CD4-positive, alpha-beta memory T cell (primary cell): Measurements from ENCODE around the gene CACNA1C. TPM values are rescaled to one million over a fixed set of nuclear protein-coding genes. Genes with fewer than 3 reads are reported as not detected.

Experiments used
- CTCF ChIA-PET: fragments of 350-600 bp; sonication (Branson Sonifier 250); formaldehyde crosslinking; loops from one replicate; lab custom pipeline; 2021; ENCODE audit warnings: inconsistent platforms; ENCODE audit not compliant: partially characterized antibody; lab: Charles Lee
- POLR2A ChIA-PET: fragments of 350-600 bp; sonication (Branson Sonifier 250); formaldehyde crosslinking; loops from one replicate; lab custom pipeline; 2021; ENCODE audit not compliant: partially characterized antibody; lab: Charles Lee
- DNase-seq, 5 donors: peaks; one replicate each; pipeline versions ENCODE4 v3.0.0 to v3.0.0-alpha.2; 2020 to 2022; ENCODE audit warnings: mixed read lengths in 1 of 5
- H3K27ac ChIP-seq: one replicate; pipeline ENCODE4 v1.7.0; 2013; ENCODE audit warnings: low read depth, low read length
- H3K27me3 ChIP-seq: 2 replicates; pipeline ENCODE4 v1.7.0; 2013; ENCODE audit warnings: mild to moderate bottlenecking, low read length, moderate library complexity; ENCODE audit not compliant: insufficient read depth
- H3K36me3 ChIP-seq: 2 replicates; pipeline ENCODE4 v1.7.0; 2013; ENCODE audit warnings: mild to moderate bottlenecking, low read length, moderate library complexity; ENCODE audit not compliant: insufficient read depth
- H3K4me1 ChIP-seq: 2 replicates; pipeline ENCODE4 v1.7.0; 2013; ENCODE audit warnings: mild to moderate bottlenecking, low read length, moderate library complexity; ENCODE audit not compliant: insufficient read depth
- H3K4me3 ChIP-seq, 2 donors: one replicate each; pipeline ENCODE4 v1.7.0; 2013; ENCODE audit warnings: low read length in 2 of 2, mild to moderate bottlenecking in 1 of 2
- H3K9me3 ChIP-seq, 2 donors: one replicate each; pipeline ENCODE4 v1.7.0; 2013; ENCODE audit warnings: low read length in 2 of 2, control low read depth in 1 of 2; ENCODE audit not compliant: control insufficient read depth in 1 of 2
- H3K27ac Mint-ChIP-seq, 7 donors: one replicate each; pipeline ENCODE4 v1.8.0; 2020 to 2021; ENCODE audit warnings: mixed read lengths in 7 of 7, mild to moderate bottlenecking in 6 of 7, inconsistent platforms in 3 of 7, moderate library complexity in 3 of 7
- H3K27me3 Mint-ChIP-seq, 2 donors: one replicate each; pipeline ENCODE4 v1.8.0; 2020 to 2021; ENCODE audit warnings: mixed read lengths in 2 of 2
- H3K36me3 Mint-ChIP-seq, 2 donors: one replicate each; pipeline ENCODE4 v1.8.0; 2020 to 2021; ENCODE audit warnings: mixed read lengths in 2 of 2, inconsistent platforms in 1 of 2, mild to moderate bottlenecking in 1 of 2
- H3K4me1 Mint-ChIP-seq, 4 donors: one replicate each; pipeline ENCODE4 v1.8.0; 2020 to 2021; ENCODE audit warnings: mixed read lengths in 4 of 4, mild to moderate bottlenecking in 1 of 4
- H3K4me3 Mint-ChIP-seq, 8 donors: one replicate each; pipeline ENCODE4 v1.8.0; 2020 to 2021; ENCODE audit warnings: mixed read lengths in 8 of 8, mild to moderate bottlenecking in 7 of 8, moderate library complexity in 6 of 8, inconsistent platforms in 3 of 8
- H3K9me3 Mint-ChIP-seq, 8 donors: one replicate each; pipeline ENCODE4 v1.8.0; 2020 to 2021; ENCODE audit warnings: mixed read lengths in 8 of 8, mild to moderate bottlenecking in 5 of 8, inconsistent platforms in 3 of 8, moderate library complexity in 1 of 8
- intact Hi-C: fragments of 100-400 bp; cut with micrococcal nuclease; formaldehyde crosslinking; loops from one replicate; pipeline ENCODE4 v1.15.1; 2023
- polyA plus RNA-seq, 2 donors: library from polyadenylated mRNA; unstranded; fragments of 300-500 nt; fragmentation: Illumina TruSeq; gene quantifications; one replicate each; pipeline ENCODE4 v1.2.3, GENCODE V29; 2021
- total RNA-seq, 2 experiments: library from RNA; stranded (reverse); gene quantifications; one replicate each; pipeline ENCODE4 v1.2.3, GENCODE V29; 2021

CACNA1C gene
- total and polyA plus RNA-seq, 4 experiments from 2014 or later, result 0.05 to 0.21 (median 0.07) TPM

GRCh38 chr12:2363836-2364609 is 311.2 kb downstream of the CACNA1C start:
- Mint-ChIP-seq H3K27ac (peak overlapping the region in 2 of 7 donors; percentile 58 to 68), H3K36me3 (no peaks in the 10 kb centered on the region), H3K4me3 (peak overlapping the region in 3 of 8 donors; percentile 53 to 72 (median 70)), H3K27me3 (peaks cover 6 to 8% of the 10 kb centered on the region in 2 donors), H3K9me3 (no peaks in the 10 kb centered on the region), H3K4me1 (peaks cover under 1 to 14% (median 5%) of the 10 kb centered on the region in 4 donors)
- ChIA-PET CTCF (interaction anchor here (0.6 kb wide), 1 partner anchor 16 kb away, joined by 3 read pairs; no protein-coding TSS in a partner anchor), POLR2A (no interaction called here)
- Histone ChIP-seq H3K36me3 (no peaks in the 10 kb centered on the region), H3K9me3 (no peaks in the 10 kb centered on the region), H3K27me3 (no peaks in the 10 kb centered on the region), H3K27ac (no peak overlapping the region), H3K4me3 (no peak overlapping the region), H3K4me1 (no peaks in the 10 kb centered on the region)
- DNase-seq, result no peak
- intact Hi-C loops, result no loop called here

DNA sequence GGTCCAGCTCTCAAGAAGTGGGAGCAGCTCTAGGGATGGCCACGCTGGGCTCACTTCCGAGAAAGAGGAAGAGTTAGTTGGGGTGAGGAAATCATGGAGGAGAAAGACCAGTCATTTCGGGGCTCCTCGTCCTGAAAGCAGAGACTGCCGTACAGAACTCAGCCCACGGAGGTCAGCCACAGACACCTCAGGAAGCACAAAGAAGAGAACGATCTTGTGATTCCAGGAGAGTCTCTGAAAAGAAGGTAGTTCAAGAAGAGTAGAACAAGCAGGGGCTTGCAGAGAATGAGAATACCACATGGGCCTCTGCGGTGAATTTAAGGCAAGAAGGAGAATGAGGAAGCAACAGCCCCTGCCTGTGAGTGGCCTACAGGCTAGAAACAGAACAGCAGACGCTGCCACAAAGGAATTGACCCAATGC is 311.9 kb downstream of the CACNA1C start:
- peak overlapping the region in 1 of 7 donors; percentile 57 for H3K27ac Mint-ChIP-seq
- no peaks in the 10 kb centered on the region for H3K4me1 ChIP-seq
- H3K9me3 Mint-ChIP-seq, result peaks cover 0 to 2% (median 0%) of the 10 kb centered on the region in 8 donors
- intact Hi-C loops, result no loop called here
- H3K4me3 Mint-ChIP-seq, result no peak overlapping the region
- H3K27ac ChIP-seq, result no peak overlapping the region
- ChIA-PET CTCF (no interaction called here), POLR2A (no interaction called here)
- H3K4me3 ChIP-seq, result no peak overlapping the region
- H3K36me3 Mint-ChIP-seq, result no peaks in the 10 kb centered on the region
- no peaks in the 10 kb centered on the region for H3K36me3 ChIP-seq
- DNase-seq, result no peak
- H3K4me1 Mint-ChIP-seq, result peaks cover 0 to 10% (median 4%) of the 10 kb centered on the region in 4 donors
- H3K9me3 ChIP-seq, result no peaks in the 10 kb centered on the region
- H3K27me3 ChIP-seq, result no peaks in the 10 kb centered on the region
- peaks cover 6 to 8% of the 10 kb centered on the region in 2 donors for H3K27me3 Mint-ChIP-seq

DNA sequence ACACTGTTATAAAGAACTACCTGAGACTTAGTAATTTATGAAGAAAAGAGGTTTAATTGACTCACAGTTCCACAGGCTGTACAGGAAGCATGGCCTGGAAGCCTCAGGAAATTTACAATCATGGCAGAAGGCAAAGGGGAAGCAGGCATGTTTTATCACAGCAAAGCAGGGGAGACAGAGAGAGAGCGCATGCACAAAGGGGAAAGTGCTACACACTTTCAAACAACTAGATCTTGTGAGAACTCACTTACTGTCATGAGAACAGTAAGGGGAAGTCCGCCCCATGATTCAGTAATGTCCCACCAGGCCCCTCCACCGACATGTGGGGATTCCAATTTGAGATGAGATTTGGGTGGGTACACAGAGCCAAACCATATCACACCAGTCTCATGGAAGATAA is 313.9 kb downstream of the CACNA1C start:
- no peaks in the 10 kb centered on the region for H3K36me3 Mint-ChIP-seq
- Histone ChIP-seq H3K36me3 (no peaks in the 10 kb centered on the region), H3K4me1 (no peaks in the 10 kb centered on the region), H3K27me3 (no peaks in the 10 kb centered on the region), H3K4me3 (no peak overlapping the region), H3K27ac (no peak overlapping the region), H3K9me3 (no peaks in the 10 kb centered on the region)
- intact Hi-C loops, result no loop called here
- peaks cover 4 to 10% of the 10 kb centered on the region in 2 donors for H3K27me3 Mint-ChIP-seq
- H3K4me1 Mint-ChIP-seq, result peaks cover 0 to 10% (median 4%) of the 10 kb centered on the region in 4 donors
- H3K4me3 Mint-ChIP-seq, result no peak overlapping the region
- peaks cover 0 to 2% (median 0%) of the 10 kb centered on the region in 8 donors for H3K9me3 Mint-ChIP-seq
- no peak for DNase-seq
- no peak overlapping the region for H3K27ac Mint-ChIP-seq
- CTCF ChIA-PET, result no interaction called here
- POLR2A ChIA-PET, result no interaction called here

DNA sequence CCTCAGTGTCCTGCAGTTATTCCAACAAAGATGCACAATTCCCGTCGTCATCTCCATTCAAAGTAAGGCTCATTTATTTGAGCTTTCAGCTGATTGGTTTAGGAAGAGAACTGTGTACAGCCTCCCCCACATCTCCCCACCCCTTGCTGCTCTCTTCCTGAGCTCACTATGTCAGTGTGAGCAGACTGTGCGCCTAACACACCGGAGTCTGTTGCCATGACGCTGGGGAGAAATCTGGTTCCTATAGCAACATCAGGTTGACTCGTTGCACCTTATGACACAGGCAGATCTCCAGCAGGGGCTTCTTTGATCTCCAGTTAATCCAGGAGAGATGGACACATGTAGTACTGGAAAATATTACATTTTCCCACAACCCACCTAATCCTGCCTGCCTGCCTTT is 319.4 kb downstream of the CACNA1C start:
- ChIA-PET POLR2A (no interaction called here), CTCF (no interaction called here)
- H3K9me3 ChIP-seq, result no peaks in the 10 kb centered on the region
- H3K9me3 Mint-ChIP-seq, result peaks cover 0 to 2% (median 0%) of the 10 kb centered on the region in 8 donors
- no peak overlapping the region for H3K4me3 ChIP-seq
- no peaks in the 10 kb centered on the region for H3K27me3 ChIP-seq
- H3K4me3 Mint-ChIP-seq, result no peak overlapping the region
- no peak overlapping the region for H3K27ac ChIP-seq
- H3K27ac Mint-ChIP-seq, result no peak overlapping the region
- intact Hi-C loops, result no loop called here
- H3K36me3 Mint-ChIP-seq, result no peaks in the 10 kb centered on the region
- H3K4me1 Mint-ChIP-seq, result no peaks in the 10 kb centered on the region
- peaks cover 0 to 7% of the 10 kb centered on the region in 2 donors for H3K27me3 Mint-ChIP-seq
- H3K36me3 ChIP-seq, result no peaks in the 10 kb centered on the region
- H3K4me1 ChIP-seq, result no peaks in the 10 kb centered on the region
- DNase-seq, result no peak

DNA sequence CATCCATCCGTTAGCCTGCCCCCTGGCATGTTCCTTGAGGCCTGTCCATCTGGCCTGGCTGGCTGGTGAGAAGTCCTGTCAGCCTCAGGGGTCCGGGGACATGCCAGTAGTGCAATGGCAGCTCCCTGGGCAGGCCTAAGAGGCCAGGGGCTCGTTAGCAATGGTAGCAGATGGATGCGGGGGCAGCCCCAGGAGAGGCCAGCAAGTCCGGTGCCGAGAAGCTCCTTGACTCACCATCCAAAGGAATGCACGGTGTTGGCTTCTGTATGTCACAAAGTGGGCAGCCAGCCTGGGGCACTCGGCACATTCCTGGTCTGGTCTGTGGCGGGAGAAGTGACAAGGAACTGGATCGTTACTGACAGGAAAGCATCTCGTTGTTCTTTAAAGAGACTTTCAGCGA is 319.9 kb downstream of the CACNA1C start:
- Histone ChIP-seq H3K4me1 (no peaks in the 10 kb centered on the region), H3K9me3 (no peaks in the 10 kb centered on the region), H3K27ac (no peak overlapping the region), H3K27me3 (no peaks in the 10 kb centered on the region), H3K36me3 (no peaks in the 10 kb centered on the region), H3K4me3 (no peak overlapping the region)
- Mint-ChIP-seq H3K36me3 (no peaks in the 10 kb centered on the region), H3K27ac (no peak overlapping the region), H3K9me3 (peaks cover 0 to 4% (median 0%) of the 10 kb centered on the region in 8 donors), H3K27me3 (peaks cover 0 to 7% of the 10 kb centered on the region in 2 donors), H3K4me3 (no peak overlapping the region), H3K4me1 (no peaks in the 10 kb centered on the region)
- CTCF ChIA-PET, result no interaction called here
- no peak for DNase-seq
- POLR2A ChIA-PET, result no interaction called here
- intact Hi-C loops, result no loop called here

GRCh38 chr12:2373307-2373706 is 320.5 kb downstream of the CACNA1C start:
- intact Hi-C loops, result no loop called here

GRCh38 chr12:2374092-2374906 is 321.5 kb downstream of the CACNA1C start:
- Histone ChIP-seq H3K27me3 (no peaks in the 10 kb centered on the region), H3K9me3 (no peaks in the 10 kb centered on the region), H3K36me3 (no peaks in the 10 kb centered on the region), H3K27ac (no peak overlapping the region), H3K4me3 (no peak overlapping the region), H3K4me1 (no peaks in the 10 kb centered on the region)
- H3K4me3 Mint-ChIP-seq, result peak overlapping the region in 1 of 8 donors; percentile 27
- H3K9me3 Mint-ChIP-seq, result peaks cover 0 to 4% (median 0%) of the 10 kb centered on the region in 8 donors
- no peak overlapping the region for H3K27ac Mint-ChIP-seq
- CTCF ChIA-PET, result interaction anchor here (0.9 kb wide), 1 partner anchor 21 kb away, joined by 4 read pairs; no protein-coding TSS in a partner anchor
- peaks cover 2 to 7% of the 10 kb centered on the region in 2 donors for H3K27me3 Mint-ChIP-seq
- intact Hi-C loops, result no loop called here
- DNase-seq, result no peak
- POLR2A ChIA-PET, result no interaction called here
- H3K4me1 Mint-ChIP-seq, result peaks cover 2 to 8% (median 4%) of the 10 kb centered on the region in 4 donors
- no peaks in the 10 kb centered on the region for H3K36me3 Mint-ChIP-seq

More at GRCh38 chr12:2373307-2373706, 320.5 kb downstream of the CACNA1C start:
- Histone ChIP-seq H3K9me3 (no peaks in the 10 kb centered on the region), H3K4me1 (no peaks in the 10 kb centered on the region), H3K27ac (no peak overlapping the region), H3K27me3 (no peaks in the 10 kb centered on the region), H3K36me3 (no peaks in the 10 kb centered on the region), H3K4me3 (no peak overlapping the region)
- no peak overlapping the region for H3K27ac Mint-ChIP-seq
- ChIA-PET POLR2A (no interaction called here), CTCF (no interaction called here)
- H3K36me3 Mint-ChIP-seq, result no peaks in the 10 kb centered on the region
- H3K4me1 Mint-ChIP-seq, result peaks cover 0 to 1% (median under 1%) of the 10 kb centered on the region in 4 donors
- H3K4me3 Mint-ChIP-seq, result no peak overlapping the region
- H3K9me3 Mint-ChIP-seq, result peaks cover 0 to 4% (median 0%) of the 10 kb centered on the region in 8 donors
- no peak for DNase-seq
- peaks cover 1 to 7% of the 10 kb centered on the region in 2 donors for H3K27me3 Mint-ChIP-seq
